ENCODE data around the gene RPL21.

DNA sequence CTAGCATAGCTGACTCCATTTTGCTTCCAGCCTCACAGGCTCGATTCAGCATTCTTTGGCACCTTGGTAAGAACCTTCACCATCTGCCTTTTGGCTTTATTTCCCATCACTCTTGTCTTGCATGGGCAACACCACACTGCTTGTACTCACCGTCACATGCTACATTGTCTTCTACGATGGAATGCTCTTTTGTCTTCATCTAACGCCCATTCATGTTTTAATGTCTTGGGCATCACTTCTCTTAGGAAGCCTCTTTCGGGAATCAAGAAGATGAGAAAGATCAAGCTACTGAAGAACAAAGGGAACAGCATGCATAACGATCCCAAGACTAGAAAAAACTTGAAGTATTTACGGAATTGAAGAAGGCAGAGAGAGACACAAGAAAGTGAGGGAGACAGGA, 5.7 kb upstream of the RPL21 start:
- TF ChIP-seq EZH2 (IDR thresholded peaks at IDR 0.05) (no peak), POLR2AphosphoS5 (IDR thresholded peaks at IDR 0.05; ENCODE audit: borderline replicate concordance, low read depth, low read length) (no peak), FOXP2 (optimal IDR thresholded peaks at IDR 0.05; ENCODE audit: control extremely low read depth, extremely low read length, insufficient read depth) (no peak)
